ENCODE data around the gene HCST.

GRCh38 chr19:35896643-35897040, 5.7 kb upstream of the HCST start:
- no peak for TF ChIP-seq SETDB1 (IDR thresholded peaks at IDR 0.05; ENCODE audit: insufficient read length, low read length)
- no peak for TF ChIP-seq ZNF175 (tag by site-specific recombination; IDR thresholded peaks at IDR 0.05)

Measured in HEK293 (cell line).